ENCODE data around the gene ULBP2. TPM values are rescaled to one million over a fixed set of nuclear protein-coding genes. Genes with fewer than 3 reads are reported as not detected.

ULBP2 gene
- total RNA-seq: 1 to 10 TPM in 2 of 5 donors, under 1 TPM in 1, not detected in 2; 0.20 to 3.9 (median 1.6) TPM
- total RNA-seq (2013): 0.48 TPM
- 0 to 17.0 (median 0.96) reads per million in 29 experiments for total RNA-seq

GRCh38 chr6:149941583-149942460 lies at the start of gene ULBP2:
Gene ULBP2 (plus strand): TSS chr6:149942014. CDS start chr6:149942073, 59 bp downstream.
- peaks cover 15 to 51% of the 10 kb centered on the region in 2 experiments for H3K27me3 ChIP-seq (replicated peaks in 1 of 2; ENCODE audit: control insufficient read depth in 2 of 2, extremely low read depth in 1 of 2, insufficient read depth in 2 of 2, low read length in 1 of 2)
- peaks cover 0 to 38% of the 10 kb centered on the region in 2 experiments for H3K4me1 ChIP-seq (ENCODE audit: control insufficient read depth in 1 of 2, extremely low read depth in 1 of 2, insufficient read depth in 2 of 2, low read length in 2 of 2)
- ChIA-PET POLR2A (no interaction called here), CTCF (interaction anchor here (1.1 kb wide), 2 partner anchors 20 to 42 kb away, joined by 3 to 4 read pairs; no protein-coding TSS in a partner anchor)
- H3K36me3 ChIP-seq (ENCODE audit: control insufficient read depth in 2 of 2, extremely low read depth in 1 of 2, insufficient read depth in 1 of 2, low read length in 1 of 2): no peaks in the 10 kb centered on the region
- Mint-ChIP-seq H3K9me3 (no peaks in the 10 kb centered on the region), H3K27ac (peak within 1 kb of the TSS in 1 of 2 donors; percentile 82), H3K4me3 (peak within 1 kb of the TSS; percentile 91 to 93 (median 91)), H3K4me1 (peaks cover 30 to 47% (median 34%) of the 10 kb centered on the region in 3 donors), H3K27me3 (peaks cover 27 to 44% of the 10 kb centered on the region in 2 donors), H3K36me3 (no peaks in the 10 kb centered on the region)
- DNase-seq (peak; percentile 64 to 96 (median 89)), ATAC-seq (replicated peaks in 1 of 4) (peak; percentile 87 to 96 (median 94))
- no peak within 1 kb of the TSS for H3K27ac ChIP-seq (ENCODE audit: low read length)
- no peaks in the 10 kb centered on the region for H3K9me3 ChIP-seq
- H3K4me3 ChIP-seq (ENCODE audit: control insufficient read depth in 1 of 2, extremely low read depth in 1 of 2, low read length in 1 of 2): peak within 1 kb of the TSS; percentile 66 to 74
- WGBS (ENCODE audit: insufficient coverage): 3% methylated on average over 42 of the region's 62 CpGs

- H3K4me3 Mint-ChIP-seq: no peak overlapping the region
- ChIA-PET POLR2A (no interaction called here), CTCF (interaction anchor here in 1 of 2 donors (0.5 kb wide), 1 partner anchor 12 kb away, joined by 3 read pairs; no protein-coding TSS in a partner anchor)
- no peaks in the 10 kb centered on the region for H3K9me3 Mint-ChIP-seq
- H3K27me3 ChIP-seq (replicated peaks in 1 of 2; ENCODE audit: control insufficient read depth in 2 of 2, extremely low read depth in 1 of 2, insufficient read depth in 2 of 2, low read length in 1 of 2): peaks cover 0 to 8% of the 10 kb centered on the region in 2 experiments
- no peaks in the 10 kb centered on the region for H3K36me3 Mint-ChIP-seq
- H3K27ac Mint-ChIP-seq: no peak overlapping the region
- H3K4me3 ChIP-seq (ENCODE audit: control insufficient read depth in 1 of 2, extremely low read depth in 1 of 2, low read length in 1 of 2): no peak overlapping the region
- ATAC-seq (replicated peaks in 1 of 4): no peak
- H3K36me3 ChIP-seq (ENCODE audit: control insufficient read depth in 2 of 2, extremely low read depth in 1 of 2, insufficient read depth in 1 of 2, low read length in 1 of 2): no peaks in the 10 kb centered on the region
- H3K4me1 ChIP-seq (ENCODE audit: control insufficient read depth in 1 of 2, extremely low read depth in 1 of 2, insufficient read depth in 2 of 2, low read length in 2 of 2): peaks cover 0 to 15% of the 10 kb centered on the region in 2 experiments
- no peak for DNase-seq
- H3K27ac ChIP-seq (ENCODE audit: low read length): no peak overlapping the region
- WGBS (ENCODE audit: insufficient coverage): 81% methylated on average over 5 of the region's 7 CpGs
- H3K27me3 Mint-ChIP-seq: peaks cover 5 to 11% of the 10 kb centered on the region in 2 donors
- peaks cover 6 to 20% (median 11%) of the 10 kb centered on the region in 3 donors for H3K4me1 Mint-ChIP-seq
- no peaks in the 10 kb centered on the region for H3K9me3 ChIP-seq
These were observed 46.7 kb upstream of the ULBP2 start for GRCh38 chr6:149895048-149895590.

- H3K27ac ChIP-seq (ENCODE audit: low read length): no peak overlapping the region
- DNase-seq (peak in 34 of 35 experiments; percentile 12 to 60 (median 46)), ATAC-seq (replicated peaks in 1 of 4) (peak; percentile 92 to 99 (median 98))
- POLR2A ChIA-PET: no interaction called here
- peaks cover 0 to 15% of the 10 kb centered on the region in 2 experiments for H3K4me1 ChIP-seq (ENCODE audit: control insufficient read depth in 1 of 2, extremely low read depth in 1 of 2, insufficient read depth in 2 of 2, low read length in 2 of 2)
- Mint-ChIP-seq H3K27ac (peak overlapping the region in 1 of 2 donors; percentile 55), H3K4me1 (peaks cover 6 to 20% (median 11%) of the 10 kb centered on the region in 3 donors), H3K9me3 (no peaks in the 10 kb centered on the region), H3K27me3 (peaks cover 5 to 11% of the 10 kb centered on the region in 2 donors), H3K36me3 (no peaks in the 10 kb centered on the region), H3K4me3 (no peak overlapping the region)
- no peaks in the 10 kb centered on the region for H3K9me3 ChIP-seq
- no peak overlapping the region for H3K4me3 ChIP-seq (ENCODE audit: control insufficient read depth in 1 of 2, extremely low read depth in 1 of 2, low read length in 1 of 2)
- 100% methylated on average over 1 of the region's 5 CpGs for WGBS (ENCODE audit: insufficient coverage)
- H3K27me3 ChIP-seq (replicated peaks in 1 of 2; ENCODE audit: control insufficient read depth in 2 of 2, extremely low read depth in 1 of 2, insufficient read depth in 2 of 2, low read length in 1 of 2): peaks cover 0 to 15% of the 10 kb centered on the region in 2 experiments
- CTCF ChIA-PET: no interaction called here
- H3K36me3 ChIP-seq (ENCODE audit: control insufficient read depth in 2 of 2, extremely low read depth in 1 of 2, insufficient read depth in 1 of 2, low read length in 1 of 2): no peaks in the 10 kb centered on the region
These were observed 46.0 kb upstream of the ULBP2 start for GRCh38 chr6:149895833-149896271.

- CTCF ChIA-PET: no interaction called here
- H3K36me3 Mint-ChIP-seq: no peaks in the 10 kb centered on the region
- 100% methylated on average over 2 of the region's 3 CpGs for WGBS (ENCODE audit: insufficient coverage)
These were observed 45.3 kb upstream of the ULBP2 start for GRCh38 chr6:149896491-149896890.

GRCh38 chr6:149897015-149897697 lies 44.7 kb upstream of the ULBP2 start:
- Mint-ChIP-seq H3K4me1 (peaks cover 6 to 20% (median 11%) of the 10 kb centered on the region in 3 donors), H3K27me3 (peaks cover 5 to 8% of the 10 kb centered on the region in 2 donors), H3K36me3 (no peaks in the 10 kb centered on the region), H3K27ac (peak overlapping the region in 1 of 2 donors; percentile 6), H3K4me3 (peak overlapping the region in 1 of 3 donors; percentile 7), H3K9me3 (no peaks in the 10 kb centered on the region)
- ChIA-PET CTCF (no interaction called here), POLR2A (no interaction called here)
- H3K27ac ChIP-seq (ENCODE audit: low read length): no peak overlapping the region
- H3K36me3 ChIP-seq (ENCODE audit: control insufficient read depth in 2 of 2, extremely low read depth in 1 of 2, insufficient read depth in 1 of 2, low read length in 1 of 2): no peaks in the 10 kb centered on the region
- H3K27me3 ChIP-seq (replicated peaks in 1 of 2; ENCODE audit: control insufficient read depth in 2 of 2, extremely low read depth in 1 of 2, insufficient read depth in 2 of 2, low read length in 1 of 2): peaks cover 0 to 21% of the 10 kb centered on the region in 2 experiments
- ATAC-seq (replicated peaks in 1 of 4) (no peak), DNase-seq (no peak)
- H3K4me3 ChIP-seq (ENCODE audit: control insufficient read depth in 1 of 2, extremely low read depth in 1 of 2, low read length in 1 of 2): no peak overlapping the region
- 79% methylated on average over 8 of the region's 13 CpGs for WGBS (ENCODE audit: insufficient coverage)
- peaks cover 0 to 15% of the 10 kb centered on the region in 2 experiments for H3K4me1 ChIP-seq (ENCODE audit: control insufficient read depth in 1 of 2, extremely low read depth in 1 of 2, insufficient read depth in 2 of 2, low read length in 2 of 2)
- no peaks in the 10 kb centered on the region for H3K9me3 ChIP-seq

More at GRCh38 chr6:149896491-149896890, 45.3 kb upstream of the ULBP2 start:
- Histone ChIP-seq H3K9me3 (no peaks in the 10 kb centered on the region), H3K27me3 (replicated peaks in 1 of 2; ENCODE audit: control insufficient read depth in 2 of 2, extremely low read depth in 1 of 2, insufficient read depth in 2 of 2, low read length in 1 of 2) (peaks cover 0 to 21% of the 10 kb centered on the region in 2 experiments), H3K36me3 (ENCODE audit: control insufficient read depth in 2 of 2, extremely low read depth in 1 of 2, insufficient read depth in 1 of 2, low read length in 1 of 2) (no peaks in the 10 kb centered on the region), H3K4me1 (ENCODE audit: control insufficient read depth in 1 of 2, extremely low read depth in 1 of 2, insufficient read depth in 2 of 2, low read length in 2 of 2) (peaks cover 0 to 15% of the 10 kb centered on the region in 2 experiments), H3K27ac (ENCODE audit: low read length) (no peak overlapping the region), H3K4me3 (ENCODE audit: control insufficient read depth in 1 of 2, extremely low read depth in 1 of 2, low read length in 1 of 2) (no peak overlapping the region)
- peaks cover 5 to 11% of the 10 kb centered on the region in 2 donors for H3K27me3 Mint-ChIP-seq
- POLR2A ChIA-PET: no interaction called here
- H3K27ac Mint-ChIP-seq: peak overlapping the region in 1 of 2 donors; percentile 55
- no peak overlapping the region for H3K4me3 Mint-ChIP-seq
- DNase-seq (no peak), ATAC-seq (replicated peaks in 1 of 4) (peak in 1 of 4 experiments; percentile 22)
- no peaks in the 10 kb centered on the region for H3K9me3 Mint-ChIP-seq
- peaks cover 6 to 20% (median 11%) of the 10 kb centered on the region in 3 donors for H3K4me1 Mint-ChIP-seq
